Right lobe of liver (tissue), 4 donors: ENCODE results near the gene MAGEA9B.

Source experiments
- POLR2A ChIP-seq: fragments of 450-650 bp; IDR thresholded peaks from one replicate; pipeline ENCODE4 v1.6.1; 2017; ENCODE audit warnings: antibody characterized with exemption, mild to moderate bottlenecking
- TF ChIP-seq, protein P1 (sequence below), 4 donors: fragments of 200-600 bp in 3 of 4; fragments of 450-650 bp in 1 of 4; IDR thresholded peaks; one replicate each; pipeline versions ENCODE4 v1.5.1 to v1.8.0; 2016 to 2022; ENCODE audit warnings: antibody characterized with exemption in 4 of 4, mild to moderate bottlenecking in 2 of 4
- donor health status: DM: no; HTN: no; CAD: no.
- donor health status: DM: no; HTN: no; CAD: no.
- donor health status: DM: no; HTN: yes; CAD: no.

DNA sequence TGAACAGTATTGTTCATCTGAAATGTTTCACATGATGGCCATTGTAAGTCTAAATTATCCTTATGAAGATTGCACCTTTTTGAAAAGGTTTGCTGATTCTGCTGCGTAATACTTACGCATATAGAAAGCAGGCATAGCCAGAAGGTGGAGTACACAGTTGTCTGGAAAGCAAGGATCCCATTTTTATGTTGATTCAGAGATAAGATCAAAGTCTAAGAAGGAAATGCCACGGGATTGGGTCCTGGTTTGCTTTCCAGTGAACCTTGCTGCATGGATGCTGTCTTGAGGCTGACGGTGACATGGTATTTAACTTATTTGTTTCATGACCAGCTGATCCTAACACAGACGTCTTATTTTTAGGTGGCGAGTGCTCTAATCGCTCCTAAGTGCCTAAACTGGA lies 15.5 kb downstream of the MAGEA9B start:
- TF ChIP-seq, protein P1, sequence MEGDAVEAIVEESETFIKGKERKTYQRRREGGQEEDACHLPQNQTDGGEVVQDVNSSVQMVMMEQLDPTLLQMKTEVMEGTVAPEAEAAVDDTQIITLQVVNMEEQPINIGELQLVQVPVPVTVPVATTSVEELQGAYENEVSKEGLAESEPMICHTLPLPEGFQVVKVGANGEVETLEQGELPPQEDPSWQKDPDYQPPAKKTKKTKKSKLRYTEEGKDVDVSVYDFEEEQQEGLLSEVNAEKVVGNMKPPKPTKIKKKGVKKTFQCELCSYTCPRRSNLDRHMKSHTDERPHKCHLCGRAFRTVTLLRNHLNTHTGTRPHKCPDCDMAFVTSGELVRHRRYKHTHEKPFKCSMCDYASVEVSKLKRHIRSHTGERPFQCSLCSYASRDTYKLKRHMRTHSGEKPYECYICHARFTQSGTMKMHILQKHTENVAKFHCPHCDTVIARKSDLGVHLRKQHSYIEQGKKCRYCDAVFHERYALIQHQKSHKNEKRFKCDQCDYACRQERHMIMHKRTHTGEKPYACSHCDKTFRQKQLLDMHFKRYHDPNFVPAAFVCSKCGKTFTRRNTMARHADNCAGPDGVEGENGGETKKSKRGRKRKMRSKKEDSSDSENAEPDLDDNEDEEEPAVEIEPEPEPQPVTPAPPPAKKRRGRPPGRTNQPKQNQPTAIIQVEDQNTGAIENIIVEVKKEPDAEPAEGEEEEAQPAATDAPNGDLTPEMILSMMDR (IDR thresholded peaks at IDR 0.05) = no peak
- TF ChIP-seq POLR2A = no peak
